ENCODE data around the gene MFSD6L. TPM values are rescaled to one million over a fixed set of nuclear protein-coding genes. Genes with fewer than 3 reads are reported as not detected.

The MFSD6L gene
- total RNA-seq, result not detected in 2 replicates

GRCh38 chr17:8798846-8799569, at the start of gene MFSD6L:
TSS of gene MFSD6L (minus strand) at chr17:8799365. CDS start at chr17:8799120, 245 bp downstream.

DNA sequence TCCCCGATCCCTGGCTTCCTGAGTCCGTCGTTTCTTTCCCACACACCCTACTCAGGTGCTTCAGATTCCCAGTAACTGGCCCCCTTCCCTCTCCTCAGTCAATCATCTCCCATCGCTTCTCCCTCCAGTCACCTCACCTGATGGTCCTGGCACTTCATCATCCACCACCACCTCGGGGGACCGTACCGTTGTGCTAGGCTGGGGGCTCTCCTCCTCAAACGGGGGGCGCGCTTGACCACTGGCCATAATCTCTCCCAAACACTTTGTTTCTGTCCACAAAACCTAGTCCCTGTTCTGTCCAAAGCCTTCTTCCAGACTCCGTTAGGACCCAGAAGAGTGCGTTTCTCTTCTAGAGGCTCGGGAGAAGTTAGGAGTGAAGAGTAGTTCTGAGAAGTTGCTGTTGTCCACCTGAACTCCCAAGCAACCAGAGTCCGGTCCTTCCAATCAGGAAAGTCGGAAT, 41.0 kb downstream of the MFSD6L start, which contains the start of gene SPDYE4:
Gene SPDYE4 (minus strand): TSS at position 410 of the 460 bp plus-strand sequence. CDS start 164 bp downstream, at position 246.

Other genes starting within 250 kb of the MFSD6L start
- gene MYH10, start 168.6 kb downstream of the MFSD6L start, total RNA-seq, result 184 and 349 TPM in 2 replicates
- 0.10 and 0.13 TPM in 2 replicates for gene CCDC42, start 54.5 kb downstream of the MFSD6L start, total RNA-seq
- not detected in 2 replicates for gene SPDYE4, start 40.8 kb downstream of the MFSD6L start, total RNA-seq
- gene PIK3R6, start 68.3 kb upstream of the MFSD6L start, total RNA-seq, result not detected in 2 replicates
- 0.07 TPM in 1 of 2 replicates, not detected in the other for gene PIK3R5, start 166.3 kb upstream of the MFSD6L start, total RNA-seq
- gene NTN1, start 222.1 kb upstream of the MFSD6L start, total RNA-seq, result 0.26 and 1.3 TPM in 2 replicates

Data from smooth muscle cell of the pulmonary artery (primary cell).